Measurements from ENCODE around the gene ARHGAP26.

GRCh38 chr5:142813220-142813619 is 43.0 kb downstream of the ARHGAP26 start:
- TF ChIP-seq, protein P1, sequence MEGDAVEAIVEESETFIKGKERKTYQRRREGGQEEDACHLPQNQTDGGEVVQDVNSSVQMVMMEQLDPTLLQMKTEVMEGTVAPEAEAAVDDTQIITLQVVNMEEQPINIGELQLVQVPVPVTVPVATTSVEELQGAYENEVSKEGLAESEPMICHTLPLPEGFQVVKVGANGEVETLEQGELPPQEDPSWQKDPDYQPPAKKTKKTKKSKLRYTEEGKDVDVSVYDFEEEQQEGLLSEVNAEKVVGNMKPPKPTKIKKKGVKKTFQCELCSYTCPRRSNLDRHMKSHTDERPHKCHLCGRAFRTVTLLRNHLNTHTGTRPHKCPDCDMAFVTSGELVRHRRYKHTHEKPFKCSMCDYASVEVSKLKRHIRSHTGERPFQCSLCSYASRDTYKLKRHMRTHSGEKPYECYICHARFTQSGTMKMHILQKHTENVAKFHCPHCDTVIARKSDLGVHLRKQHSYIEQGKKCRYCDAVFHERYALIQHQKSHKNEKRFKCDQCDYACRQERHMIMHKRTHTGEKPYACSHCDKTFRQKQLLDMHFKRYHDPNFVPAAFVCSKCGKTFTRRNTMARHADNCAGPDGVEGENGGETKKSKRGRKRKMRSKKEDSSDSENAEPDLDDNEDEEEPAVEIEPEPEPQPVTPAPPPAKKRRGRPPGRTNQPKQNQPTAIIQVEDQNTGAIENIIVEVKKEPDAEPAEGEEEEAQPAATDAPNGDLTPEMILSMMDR (IDR thresholded peaks at IDR 0.05; ENCODE audit: low read depth, low read length, missing input control) = no peak
- TF ChIP-seq ATF3 (IDR thresholded peaks at IDR 0.05) (no peak), JUND (IDR thresholded peaks at IDR 0.05) (no peak), TAF1 (conservative IDR thresholded peaks at IDR 0.05) (no peak), RXRA (IDR thresholded peaks at IDR 0.05) (no peak), RAD21 (IDR thresholded peaks at IDR 0.05) (no peak), YY1 (IDR thresholded peaks at IDR 0.05) (no peak), MAX (IDR thresholded peaks at IDR 0.05) (no peak), NR2F2 (IDR thresholded peaks at IDR 0.05) (no peak), FOXA1 (IDR thresholded peaks at IDR 0.05) (no peak), SP1 (IDR thresholded peaks at IDR 0.05) (no peak)
- TF ChIP-seq, protein P2, sequence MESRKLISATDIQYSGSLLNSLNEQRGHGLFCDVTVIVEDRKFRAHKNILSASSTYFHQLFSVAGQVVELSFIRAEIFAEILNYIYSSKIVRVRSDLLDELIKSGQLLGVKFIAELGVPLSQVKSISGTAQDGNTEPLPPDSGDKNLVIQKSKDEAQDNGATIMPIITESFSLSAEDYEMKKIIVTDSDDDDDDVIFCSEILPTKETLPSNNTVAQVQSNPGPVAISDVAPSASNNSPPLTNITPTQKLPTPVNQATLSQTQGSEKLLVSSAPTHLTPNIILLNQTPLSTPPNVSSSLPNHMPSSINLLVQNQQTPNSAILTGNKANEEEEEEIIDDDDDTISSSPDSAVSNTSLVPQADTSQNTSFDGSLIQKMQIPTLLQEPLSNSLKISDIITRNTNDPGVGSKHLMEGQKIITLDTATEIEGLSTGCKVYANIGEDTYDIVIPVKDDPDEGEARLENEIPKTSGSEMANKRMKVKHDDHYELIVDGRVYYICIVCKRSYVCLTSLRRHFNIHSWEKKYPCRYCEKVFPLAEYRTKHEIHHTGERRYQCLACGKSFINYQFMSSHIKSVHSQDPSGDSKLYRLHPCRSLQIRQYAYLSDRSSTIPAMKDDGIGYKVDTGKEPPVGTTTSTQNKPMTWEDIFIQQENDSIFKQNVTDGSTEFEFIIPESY (IDR thresholded peaks at IDR 0.05) = no peak
- TF ChIP-seq, protein P3, sequence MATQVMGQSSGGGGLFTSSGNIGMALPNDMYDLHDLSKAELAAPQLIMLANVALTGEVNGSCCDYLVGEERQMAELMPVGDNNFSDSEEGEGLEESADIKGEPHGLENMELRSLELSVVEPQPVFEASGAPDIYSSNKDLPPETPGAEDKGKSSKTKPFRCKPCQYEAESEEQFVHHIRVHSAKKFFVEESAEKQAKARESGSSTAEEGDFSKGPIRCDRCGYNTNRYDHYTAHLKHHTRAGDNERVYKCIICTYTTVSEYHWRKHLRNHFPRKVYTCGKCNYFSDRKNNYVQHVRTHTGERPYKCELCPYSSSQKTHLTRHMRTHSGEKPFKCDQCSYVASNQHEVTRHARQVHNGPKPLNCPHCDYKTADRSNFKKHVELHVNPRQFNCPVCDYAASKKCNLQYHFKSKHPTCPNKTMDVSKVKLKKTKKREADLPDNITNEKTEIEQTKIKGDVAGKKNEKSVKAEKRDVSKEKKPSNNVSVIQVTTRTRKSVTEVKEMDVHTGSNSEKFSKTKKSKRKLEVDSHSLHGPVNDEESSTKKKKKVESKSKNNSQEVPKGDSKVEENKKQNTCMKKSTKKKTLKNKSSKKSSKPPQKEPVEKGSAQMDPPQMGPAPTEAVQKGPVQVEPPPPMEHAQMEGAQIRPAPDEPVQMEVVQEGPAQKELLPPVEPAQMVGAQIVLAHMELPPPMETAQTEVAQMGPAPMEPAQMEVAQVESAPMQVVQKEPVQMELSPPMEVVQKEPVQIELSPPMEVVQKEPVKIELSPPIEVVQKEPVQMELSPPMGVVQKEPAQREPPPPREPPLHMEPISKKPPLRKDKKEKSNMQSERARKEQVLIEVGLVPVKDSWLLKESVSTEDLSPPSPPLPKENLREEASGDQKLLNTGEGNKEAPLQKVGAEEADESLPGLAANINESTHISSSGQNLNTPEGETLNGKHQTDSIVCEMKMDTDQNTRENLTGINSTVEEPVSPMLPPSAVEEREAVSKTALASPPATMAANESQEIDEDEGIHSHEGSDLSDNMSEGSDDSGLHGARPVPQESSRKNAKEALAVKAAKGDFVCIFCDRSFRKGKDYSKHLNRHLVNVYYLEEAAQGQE (IDR thresholded peaks at IDR 0.05) = no peak

Measured in liver (tissue), 3 donors.